Measurements from ENCODE around the gene FAM13B. TPM values are rescaled to one million over a fixed set of nuclear protein-coding genes. Genes with fewer than 3 reads are reported as not detected.
A peak's percentile ranks its signal among the peaks of the same experiment; 100 is the strongest.

The FAM13B gene
- total and polyA plus RNA-seq, 7 donors: 4.2 to 9.4 (median 7.8) TPM

DNA sequence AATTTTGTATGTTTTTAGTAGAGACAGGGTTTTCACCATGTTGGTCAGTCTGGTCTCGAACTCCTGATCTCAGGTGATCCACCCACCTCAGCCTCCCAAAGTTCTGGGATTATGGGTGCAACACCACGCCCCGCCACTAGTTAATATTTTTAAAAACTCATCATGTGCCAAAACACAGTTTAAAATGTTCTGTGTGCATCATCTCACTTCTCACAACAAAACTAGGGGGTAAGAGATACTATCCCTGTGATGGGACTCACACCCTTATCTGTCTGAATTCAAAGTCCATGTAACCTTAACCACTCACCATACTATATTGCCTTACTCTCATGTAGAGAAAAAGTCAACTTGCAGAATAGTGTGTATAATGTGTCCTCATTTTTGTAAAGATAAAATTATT is 141.0 kb downstream of the FAM13B start:
- Histone ChIP-seq H3K4me1 (peaks cover 21% of the 10 kb centered on the region), H3K27me3 (ENCODE audit: insufficient read depth in 3 of 3, low read length in 2 of 3) (no peaks in the 10 kb centered on the region), H3K36me3 (ENCODE audit: insufficient read depth in 1 of 2, low read depth in 1 of 2) (peaks cover 0 to 20% of the 10 kb centered on the region in 2 donors), H3K27ac (peak overlapping the region; percentile 77), H3K9me3 (no peaks in the 10 kb centered on the region), H3K4me3 (no peak overlapping the region)
- intact Hi-C loops (cut with DNase I): loop anchor here in 1 of 2 donors (10.0 kb wide), 2 partner anchors 63 to 107 kb away; no protein-coding TSS in a partner anchor
- TF ChIP-seq CTCF (IDR thresholded peaks at IDR 0.05): peak; percentile 40
- DNase-seq (no peak), ATAC-seq (peak in 3 of 4 donors; percentile 13 to 21 (median 16))
- 73 to 90% (median 80%) methylated on average over 3 of the region's 3 CpGs for WGBS, 3 donors

- no peaks in the 10 kb centered on the region for H3K27me3 ChIP-seq (ENCODE audit: insufficient read depth in 3 of 3, low read length in 2 of 3)
- peaks cover 21% of the 10 kb centered on the region for H3K4me1 ChIP-seq
These were observed 142.0 kb downstream of the FAM13B start for GRCh38 chr5:137890845-137891244.

GRCh38 chr5:137888863-137889759 is 143.8 kb downstream of the FAM13B start, which contains the start of gene PKD2L2:
PKD2L2 (plus strand) TSS chr5:137889457; CDS start chr5:137889492, 35 bp downstream.
- ATAC-seq: peak; percentile 58 to 84 (median 75)
- no peaks in the 10 kb centered on the region for H3K27me3 ChIP-seq (ENCODE audit: insufficient read depth in 3 of 3, low read length in 2 of 3)
- intact Hi-C loops (cut with DNase I): no loop called here
- 9 to 15% (median 12%) methylated on average over 57 to 59 of the region's 59 CpGs for WGBS, 3 donors
- TF ChIP-seq CTCF (IDR thresholded peaks at IDR 0.05): peak; percentile 12
- H3K36me3 ChIP-seq (ENCODE audit: insufficient read depth in 1 of 2, low read depth in 1 of 2): peaks cover 0 to 45% of the 10 kb centered on the region in 2 donors
- H3K4me3 ChIP-seq: peak within 1 kb of the TSS; percentile 54
- H3K9me3 ChIP-seq: no peaks in the 10 kb centered on the region
- DNase-seq: peak; percentile 84 to 90
- peaks cover 25% of the 10 kb centered on the region for H3K4me1 ChIP-seq
- peak within 1 kb of the TSS; percentile 77 for H3K27ac ChIP-seq

More at GRCh38 chr5:137890845-137891244, 142.0 kb downstream of the FAM13B start:
- Histone ChIP-seq H3K36me3 (ENCODE audit: insufficient read depth in 1 of 2, low read depth in 1 of 2) (peaks cover 0 to 29% of the 10 kb centered on the region in 2 donors), H3K27ac (peak overlapping the region; percentile 77), H3K4me3 (no peak overlapping the region), H3K9me3 (no peaks in the 10 kb centered on the region)
- no peak for TF ChIP-seq CTCF (IDR thresholded peaks at IDR 0.05)
- peak in 2 of 4 donors; percentile 7 to 8 for ATAC-seq
- 59 to 76% (median 66%) methylated on average over 1 of the region's 1 CpG for WGBS, 3 donors
- DNase-seq: no peak
- intact Hi-C loops (cut with DNase I): loop anchor here in 1 of 2 donors (10.0 kb wide), 2 partner anchors 64 to 106 kb away; no protein-coding TSS in a partner anchor

DNA sequence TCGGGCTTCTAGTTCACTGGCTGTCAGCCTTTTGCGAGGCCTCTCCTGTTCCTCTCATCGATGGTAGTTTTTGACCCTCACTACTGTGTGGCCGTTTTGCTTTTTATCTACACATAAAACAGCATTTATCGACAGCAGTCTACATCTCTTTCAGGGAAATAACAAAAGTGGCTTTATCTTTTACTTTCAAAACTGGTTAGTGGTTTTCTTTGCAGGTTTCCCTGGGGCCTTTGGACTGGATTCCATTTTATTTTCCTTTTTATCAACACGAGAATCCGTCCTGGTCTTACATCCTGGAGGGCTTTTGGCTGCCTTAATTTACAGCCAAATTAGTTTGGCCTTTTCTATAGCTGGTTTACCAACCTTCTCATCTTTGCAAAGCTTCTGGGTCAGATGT is 144.4 kb downstream of the FAM13B start:
- Histone ChIP-seq H3K36me3 (ENCODE audit: insufficient read depth in 1 of 2, low read depth in 1 of 2) (peaks cover 0 to 51% of the 10 kb centered on the region in 2 donors), H3K9me3 (no peaks in the 10 kb centered on the region), H3K27ac (peak overlapping the region; percentile 77), H3K4me3 (peak overlapping the region; percentile 54), H3K4me1 (peaks cover 31% of the 10 kb centered on the region), H3K27me3 (ENCODE audit: insufficient read depth in 3 of 3, low read length in 2 of 3) (no peaks in the 10 kb centered on the region)
- TF ChIP-seq CTCF (IDR thresholded peaks at IDR 0.05): no peak
- ATAC-seq (no peak), DNase-seq (no peak)
- WGBS, 3 donors: 23 to 35% (median 27%) methylated on average over 7 of the region's 7 CpGs
- intact Hi-C loops (cut with DNase I): no loop called here

Other genes starting within 250 kb of the FAM13B start
- gene MYOT, start 165.2 kb downstream of the FAM13B start, total RNA-seq: 1,000 to 10,000 TPM in 2 of 4 donors, 100 to 1,000 TPM in 2; 319 to 1,288 (median 917) TPM
- gene MYOT, start 165.2 kb downstream of the FAM13B start, polyA plus RNA-seq: 100 to 1,000 TPM in 2 of 3 donors, 10 to 100 TPM in 1; 94.2 to 983 (median 775) TPM
- gene PKD2L2, start 143.6 kb downstream of the FAM13B start, total RNA-seq: 1 to 10 TPM in 3 of 4 donors, under 1 TPM in 1; 0.44 to 4.5 (median 1.5) TPM
- 1 to 10 TPM in 1 of 3 donors, under 1 TPM in 2; 0.05 to 1.1 (median 0.45) TPM for gene PKD2L2, start 143.6 kb downstream of the FAM13B start, polyA plus RNA-seq
- gene WNT8A, start 51.0 kb upstream of the FAM13B start, total RNA-seq: not detected
- gene WNT8A, start 51.0 kb upstream of the FAM13B start, polyA plus RNA-seq: not detected
- 1 to 10 TPM in 2 of 4 donors, under 1 TPM in 2; 0.65 to 1.2 (median 0.96) TPM for gene NME5, start 106.3 kb upstream of the FAM13B start, total RNA-seq
- gene NME5, start 106.3 kb upstream of the FAM13B start, polyA plus RNA-seq: under 1 TPM; 0.31 to 0.92 (median 0.32) TPM
- gene BRD8, start 145.6 kb upstream of the FAM13B start, total RNA-seq: 10 to 100 TPM; 21.9 to 30.6 (median 27.6) TPM
- gene BRD8, start 145.6 kb upstream of the FAM13B start, polyA plus RNA-seq: 10 to 100 TPM; 18.0 to 47.6 (median 24.3) TPM
- under 1 TPM in 2 of 4 donors, not detected in 2; 0.12 to 0.17 TPM for gene KIF20A, start 146.0 kb upstream of the FAM13B start, total RNA-seq
- under 1 TPM; 0.01 to 0.14 (median 0.07) TPM for gene KIF20A, start 146.0 kb upstream of the FAM13B start, polyA plus RNA-seq
- gene CDC23, start 180.2 kb upstream of the FAM13B start, total RNA-seq: 10 to 100 TPM in 3 of 4 donors, 1 to 10 TPM in 1; 9.2 to 15.0 (median 13.5) TPM
- 10 to 100 TPM in 2 of 3 donors, 1 to 10 TPM in 1; 7.2 to 14.3 (median 13.4) TPM for gene CDC23, start 180.2 kb upstream of the FAM13B start, polyA plus RNA-seq
- under 1 TPM in 2 of 4 donors, not detected in 2; 0.15 to 0.17 TPM for gene GFRA3, start 241.5 kb upstream of the FAM13B start, total RNA-seq
- under 1 TPM; 0.04 to 0.10 (median 0.10) TPM for gene GFRA3, start 241.5 kb upstream of the FAM13B start, polyA plus RNA-seq

Data from psoas muscle (tissue), 8 donors.